Measurements from ENCODE around the gene SYT1. TPM values are rescaled to one million over a fixed set of nuclear protein-coding genes. Genes with fewer than 3 reads are reported as not detected.

The SYT1 gene
- total and polyA plus RNA-seq, 2 experiments from 2014 or later, result 48.7 to 51.7 TPM

GRCh38 chr12:79266343-79267144 lies 402.0 kb downstream of the SYT1 start:
- Histone ChIP-seq H3K79me2 (replicated peaks; ENCODE audit: insufficient read depth) (no peaks in the 10 kb centered on the region), H2AFZ (no peak overlapping the region), H3F3A (replicated peaks; ENCODE audit: low read depth) (no peaks in the 10 kb centered on the region), H3K27me3 (ENCODE audit: insufficient read depth) (peaks cover 3% of the 10 kb centered on the region; the same call in 1 of the 2 replicates), H3K4me1 (ENCODE audit: insufficient read depth) (peaks cover 7% of the 10 kb centered on the region; the same call in 1 of the 2 replicates), H3K27ac (ENCODE audit: low read depth) (no peak overlapping the region), H4K20me1 (replicated peaks; ENCODE audit: insufficient read depth) (no peaks in the 10 kb centered on the region), H3K4me2 (no peak overlapping the region), H3K36me3 (ENCODE audit: insufficient read depth) (no peaks in the 10 kb centered on the region), H3K9me2 (ENCODE audit: insufficient read depth) (no peaks in the 10 kb centered on the region), H3K4me3 (no peak overlapping the region)
- DNase-seq (ENCODE audit: low spot score) (no peak), ATAC-seq (no peak)
- Mint-ChIP-seq H3K4me1 (peaks cover 3% of the 10 kb centered on the region; the same call in 1 of the 3 replicates), H3K4me3 (no peak overlapping the region), H3K27me3 (ENCODE audit: insufficient read depth, low read depth, poor library complexity) (no peaks in the 10 kb centered on the region), H3K36me3 (ENCODE audit: low read depth) (no peaks in the 10 kb centered on the region), H3K9me3 (no peaks in the 10 kb centered on the region), H3K27ac (no peak overlapping the region)
- TF ChIP-seq EZH2 (IDR thresholded peaks at IDR 0.05; ENCODE audit: low read depth, unreplicated experiment) (no peak), STAT1 (IDR thresholded peaks at IDR 0.05; ENCODE audit: unreplicated experiment) (no peak), NANOG (IDR thresholded peaks at IDR 0.05; ENCODE audit: borderline replicate concordance) (no peak), EZH2phosphoT487 (IDR thresholded peaks at IDR 0.05; ENCODE audit: unreplicated experiment) (no peak), ZNF114 (CRISPR knock-in tag; IDR thresholded peaks at IDR 0.05) (no peak), CREB1 (CRISPR knock-in tag; IDR thresholded peaks at IDR 0.05; ENCODE audit: low read depth) (no peak), CTCF (conservative IDR thresholded peaks at IDR 0.05; ENCODE audit: low read depth in 2 of 2) (no peak), ZNF331 (CRISPR knock-in tag; IDR thresholded peaks at IDR 0.05; ENCODE audit: low read depth) (no peak), JUNB (IDR thresholded peaks at IDR 0.05; ENCODE audit: unreplicated experiment) (no peak), ZNF462 (CRISPR knock-in tag; IDR thresholded peaks at IDR 0.05) (no peak), POLR2AphosphoS5 (IDR thresholded peaks at IDR 0.05; ENCODE audit: low read depth) (no peak)
- TF ChIP-seq, protein P1, sequence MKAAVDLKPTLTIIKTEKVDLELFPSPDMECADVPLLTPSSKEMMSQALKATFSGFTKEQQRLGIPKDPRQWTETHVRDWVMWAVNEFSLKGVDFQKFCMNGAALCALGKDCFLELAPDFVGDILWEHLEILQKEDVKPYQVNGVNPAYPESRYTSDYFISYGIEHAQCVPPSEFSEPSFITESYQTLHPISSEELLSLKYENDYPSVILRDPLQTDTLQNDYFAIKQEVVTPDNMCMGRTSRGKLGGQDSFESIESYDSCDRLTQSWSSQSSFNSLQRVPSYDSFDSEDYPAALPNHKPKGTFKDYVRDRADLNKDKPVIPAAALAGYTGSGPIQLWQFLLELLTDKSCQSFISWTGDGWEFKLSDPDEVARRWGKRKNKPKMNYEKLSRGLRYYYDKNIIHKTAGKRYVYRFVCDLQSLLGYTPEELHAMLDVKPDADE (IDR thresholded peaks at IDR 0.05), result no peak
- TF ChIP-seq, protein P2, sequence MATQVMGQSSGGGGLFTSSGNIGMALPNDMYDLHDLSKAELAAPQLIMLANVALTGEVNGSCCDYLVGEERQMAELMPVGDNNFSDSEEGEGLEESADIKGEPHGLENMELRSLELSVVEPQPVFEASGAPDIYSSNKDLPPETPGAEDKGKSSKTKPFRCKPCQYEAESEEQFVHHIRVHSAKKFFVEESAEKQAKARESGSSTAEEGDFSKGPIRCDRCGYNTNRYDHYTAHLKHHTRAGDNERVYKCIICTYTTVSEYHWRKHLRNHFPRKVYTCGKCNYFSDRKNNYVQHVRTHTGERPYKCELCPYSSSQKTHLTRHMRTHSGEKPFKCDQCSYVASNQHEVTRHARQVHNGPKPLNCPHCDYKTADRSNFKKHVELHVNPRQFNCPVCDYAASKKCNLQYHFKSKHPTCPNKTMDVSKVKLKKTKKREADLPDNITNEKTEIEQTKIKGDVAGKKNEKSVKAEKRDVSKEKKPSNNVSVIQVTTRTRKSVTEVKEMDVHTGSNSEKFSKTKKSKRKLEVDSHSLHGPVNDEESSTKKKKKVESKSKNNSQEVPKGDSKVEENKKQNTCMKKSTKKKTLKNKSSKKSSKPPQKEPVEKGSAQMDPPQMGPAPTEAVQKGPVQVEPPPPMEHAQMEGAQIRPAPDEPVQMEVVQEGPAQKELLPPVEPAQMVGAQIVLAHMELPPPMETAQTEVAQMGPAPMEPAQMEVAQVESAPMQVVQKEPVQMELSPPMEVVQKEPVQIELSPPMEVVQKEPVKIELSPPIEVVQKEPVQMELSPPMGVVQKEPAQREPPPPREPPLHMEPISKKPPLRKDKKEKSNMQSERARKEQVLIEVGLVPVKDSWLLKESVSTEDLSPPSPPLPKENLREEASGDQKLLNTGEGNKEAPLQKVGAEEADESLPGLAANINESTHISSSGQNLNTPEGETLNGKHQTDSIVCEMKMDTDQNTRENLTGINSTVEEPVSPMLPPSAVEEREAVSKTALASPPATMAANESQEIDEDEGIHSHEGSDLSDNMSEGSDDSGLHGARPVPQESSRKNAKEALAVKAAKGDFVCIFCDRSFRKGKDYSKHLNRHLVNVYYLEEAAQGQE (IDR thresholded peaks at IDR 0.05; ENCODE audit: unreplicated experiment), result no peak
